ENCODE results near the gene CNGA3.

DNA sequence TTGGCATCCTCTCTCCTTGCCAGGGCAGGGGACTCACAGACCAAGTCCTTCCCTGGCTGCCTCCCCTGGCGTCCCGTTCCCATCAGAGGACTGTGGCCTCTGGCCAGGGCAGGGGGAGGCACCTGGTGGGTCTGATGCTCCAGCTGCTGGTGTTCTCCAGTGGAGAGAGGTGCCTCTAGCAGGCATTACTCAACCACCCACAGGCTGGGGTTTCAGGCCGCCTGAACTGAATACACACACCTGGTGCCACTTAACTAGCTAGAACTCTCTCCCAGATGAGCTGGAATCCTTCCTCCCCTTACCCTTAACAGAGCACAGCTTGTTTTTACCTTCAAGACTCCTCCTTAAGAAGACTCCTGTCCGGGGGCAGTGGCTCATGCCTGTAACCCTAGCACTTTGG, 37.7 kb upstream of the CNGA3 start:
- TF ChIP-seq, protein P1, sequence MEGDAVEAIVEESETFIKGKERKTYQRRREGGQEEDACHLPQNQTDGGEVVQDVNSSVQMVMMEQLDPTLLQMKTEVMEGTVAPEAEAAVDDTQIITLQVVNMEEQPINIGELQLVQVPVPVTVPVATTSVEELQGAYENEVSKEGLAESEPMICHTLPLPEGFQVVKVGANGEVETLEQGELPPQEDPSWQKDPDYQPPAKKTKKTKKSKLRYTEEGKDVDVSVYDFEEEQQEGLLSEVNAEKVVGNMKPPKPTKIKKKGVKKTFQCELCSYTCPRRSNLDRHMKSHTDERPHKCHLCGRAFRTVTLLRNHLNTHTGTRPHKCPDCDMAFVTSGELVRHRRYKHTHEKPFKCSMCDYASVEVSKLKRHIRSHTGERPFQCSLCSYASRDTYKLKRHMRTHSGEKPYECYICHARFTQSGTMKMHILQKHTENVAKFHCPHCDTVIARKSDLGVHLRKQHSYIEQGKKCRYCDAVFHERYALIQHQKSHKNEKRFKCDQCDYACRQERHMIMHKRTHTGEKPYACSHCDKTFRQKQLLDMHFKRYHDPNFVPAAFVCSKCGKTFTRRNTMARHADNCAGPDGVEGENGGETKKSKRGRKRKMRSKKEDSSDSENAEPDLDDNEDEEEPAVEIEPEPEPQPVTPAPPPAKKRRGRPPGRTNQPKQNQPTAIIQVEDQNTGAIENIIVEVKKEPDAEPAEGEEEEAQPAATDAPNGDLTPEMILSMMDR (IDR thresholded peaks at IDR 0.05): no peak
- TF ChIP-seq POLR2A (IDR thresholded peaks at IDR 0.05) (no peak), POLR2AphosphoS5 (IDR thresholded peaks at IDR 0.05) (no peak)

Data from prostate gland (tissue), 2 donors.